Right cardiac atrium (tissue), 5 donors: Measurements from ENCODE around the gene ADGRD1. TPM values are rescaled to one million over a fixed set of nuclear protein-coding genes. Genes with fewer than 3 reads are reported as not detected.

Experiments
- ATAC-seq, 2 donors: fragments of 200-7000 bp; cut with Tn5 transposase; one replicate each; pipeline versions ENCODE4 v1.8.0 to v1.9.1; 2020; ENCODE audit warnings: moderate library complexity in 2 of 2, mild to moderate bottlenecking in 1 of 2
- DNase-seq, 3 donors: peaks; one replicate each; pipeline ENCODE4 v3.0.0-alpha.2; 2020
- H3K27ac ChIP-seq: one replicate; pipeline ENCODE4 v1.5.1; 2013; ENCODE audit warnings: mild to moderate bottlenecking, low read length, control low read depth, moderate library complexity
- H3K27me3 ChIP-seq: one replicate; pipeline ENCODE4 v1.6.1; 2013; ENCODE audit not compliant: control insufficient read depth, insufficient read depth
- H3K4me1 ChIP-seq: one replicate; pipeline ENCODE4 v1.6.1; 2013; ENCODE audit warnings: low read length; ENCODE audit not compliant: control insufficient read depth, insufficient read depth
- H3K4me3 ChIP-seq: one replicate; pipeline ENCODE4 v1.5.1; 2013; ENCODE audit warnings: low read length, control low read depth
- H3K9me3 ChIP-seq: one replicate; pipeline ENCODE4 v1.6.1; 2013; ENCODE audit warnings: low read length; ENCODE audit not compliant: control insufficient read depth
- WGBS: extraction: QIAGEN DNeasy Blood & Tissue Kit; methylation state at CpG from one replicate; pipeline ENCODE4 v1.1.7; 2013; 5-methylcytosine and 5-hydroxymethylcytosine counted together
- intact Hi-C, 4 donors: fragments of 100-400 bp; cut with DNase I; formaldehyde crosslinking; loops; one replicate each; pipeline versions ENCODE4 v1.11.0 to v1.14.0; 2022 to 2023
- polyA plus RNA-seq: library from polyadenylated mRNA; stranded (reverse); fragments of 200-250 nt; gene quantifications from one replicate; pipeline ENCODE4 v1.2.3, GENCODE V29; 2013
- total RNA-seq, 4 donors: library from RNA; stranded (reverse); fragmentation: NEBNext Ultra II Directional; extraction: Animal tissue kit (Norgen Biotek cat#: 25700); gene quantifications; one replicate each; pipeline ENCODE4 v1.2.1, GENCODE V29; 2021
- donor health status: healthy with polysubstance abuse.
- donor health status: DM: no; HTN: yes; CAD: no.
- donor health status: DM: no; HTN: no; CAD: no.
- donor health status: DM: no; HTN: yes; CAD: no; lungs with severe emphysema.
- donor health status: DM: yes; HTN: yes; CAD: no.

Gene ADGRD1
- total and polyA plus RNA-seq, 5 donors: 50.0 to 386 (median 234) TPM

GRCh38 chr12:131104463-131105350 is 151.0 kb downstream of the ADGRD1 start:
- 35% methylated on average over 32 of the region's 32 CpGs for WGBS
- no peak overlapping the region for H3K4me3 ChIP-seq
- no peaks in the 10 kb centered on the region for H3K9me3 ChIP-seq
- no peaks in the 10 kb centered on the region for H3K4me1 ChIP-seq
- ATAC-seq (peak; percentile 83 to 88), DNase-seq (peak; percentile 85 to 95 (median 95))
- intact Hi-C loops: loop anchor here in 1 of 4 donors (10.0 kb wide), 2 partner anchors 350 to 900 kb away; no protein-coding TSS in a partner anchor
- no peak overlapping the region for H3K27ac ChIP-seq
- H3K27me3 ChIP-seq: no peaks in the 10 kb centered on the region

- Histone ChIP-seq H3K27me3 (no peaks in the 10 kb centered on the region), H3K4me1 (no peaks in the 10 kb centered on the region), H3K4me3 (no peak overlapping the region), H3K9me3 (no peaks in the 10 kb centered on the region), H3K27ac (no peak overlapping the region)
- ATAC-seq: no peak
- peak in 1 of 3 donors; percentile 29 for DNase-seq
- intact Hi-C loops: loop anchor here in 1 of 4 donors (10.0 kb wide), 2 partner anchors 349 to 899 kb away; no protein-coding TSS in a partner anchor
- 90% methylated on average over 7 of the region's 7 CpGs for WGBS
Observed at GRCh38 chr12:131105351-131105735, 151.6 kb downstream of the ADGRD1 start.

- intact Hi-C loops: loop anchor here in 1 of 4 donors (10.0 kb wide), 2 partner anchors 349 to 899 kb away; no protein-coding TSS in a partner anchor
- ATAC-seq: peak in 1 of 2 donors; percentile 3
- 87% methylated on average over 27 of the region's 27 CpGs for WGBS
- H3K9me3 ChIP-seq: no peaks in the 10 kb centered on the region
- peak in 2 of 3 donors; percentile 6 to 54 for DNase-seq
- no peak overlapping the region for H3K27ac ChIP-seq
- no peak overlapping the region for H3K4me3 ChIP-seq
- H3K27me3 ChIP-seq: no peaks in the 10 kb centered on the region
- H3K4me1 ChIP-seq: no peaks in the 10 kb centered on the region
Observed at GRCh38 chr12:131105736-131106348, 152.1 kb downstream of the ADGRD1 start.

- H3K4me1 ChIP-seq: no peaks in the 10 kb centered on the region
- no peak overlapping the region for H3K4me3 ChIP-seq
- DNase-seq: peak in 2 of 3 donors; percentile 2 to 14
- no peak for ATAC-seq
- H3K27me3 ChIP-seq: no peaks in the 10 kb centered on the region
- H3K27ac ChIP-seq: no peak overlapping the region
- WGBS: 87% methylated on average over 6 of the region's 6 CpGs
- intact Hi-C loops: loop anchor here in 1 of 4 donors (10.0 kb wide), 2 partner anchors 348 to 898 kb away; no protein-coding TSS in a partner anchor
- H3K9me3 ChIP-seq: no peaks in the 10 kb centered on the region
Observed at GRCh38 chr12:131106349-131106941, 152.7 kb downstream of the ADGRD1 start.

- H3K4me3 ChIP-seq: no peak overlapping the region
- no peak overlapping the region for H3K27ac ChIP-seq
- no peaks in the 10 kb centered on the region for H3K4me1 ChIP-seq
- intact Hi-C loops: loop anchor here in 1 of 4 donors (10.0 kb wide), 2 partner anchors 346 to 896 kb away; no protein-coding TSS in a partner anchor
- H3K9me3 ChIP-seq: no peaks in the 10 kb centered on the region
- no peak for ATAC-seq
- WGBS: 94% methylated on average over 10 of the region's 10 CpGs
- H3K27me3 ChIP-seq: no peaks in the 10 kb centered on the region
- DNase-seq: peak; percentile 4 to 27 (median 18)
Observed at GRCh38 chr12:131108177-131108955, 154.7 kb downstream of the ADGRD1 start.

GRCh38 chr12:131111446-131111845 is 157.7 kb downstream of the ADGRD1 start:
- ATAC-seq (no peak), DNase-seq (no peak)
- H3K27me3 ChIP-seq: no peaks in the 10 kb centered on the region
- H3K9me3 ChIP-seq: no peaks in the 10 kb centered on the region
- WGBS: 93% methylated on average over 3 of the region's 3 CpGs
- H3K4me3 ChIP-seq: no peak overlapping the region
- H3K27ac ChIP-seq: no peak overlapping the region
- no peaks in the 10 kb centered on the region for H3K4me1 ChIP-seq
- intact Hi-C loops: no loop called here

- no peaks in the 10 kb centered on the region for H3K9me3 ChIP-seq
- no peak for ATAC-seq
- no peak overlapping the region for H3K4me3 ChIP-seq
- intact Hi-C loops: no loop called here
- no peaks in the 10 kb centered on the region for H3K4me1 ChIP-seq
- H3K27me3 ChIP-seq: no peaks in the 10 kb centered on the region
- no peak overlapping the region for H3K27ac ChIP-seq
- WGBS: 61% methylated on average over 1 of the region's 1 CpG
- no peak for DNase-seq
Observed at GRCh38 chr12:131112021-131112420, 158.3 kb downstream of the ADGRD1 start.

GRCh38 chr12:131112700-131113290 is 159.1 kb downstream of the ADGRD1 start:
- Histone ChIP-seq H3K9me3 (no peaks in the 10 kb centered on the region), H3K4me3 (no peak overlapping the region), H3K4me1 (no peaks in the 10 kb centered on the region), H3K27ac (no peak overlapping the region), H3K27me3 (no peaks in the 10 kb centered on the region)
- ATAC-seq (peak; percentile 15 to 25), DNase-seq (peak; percentile 10 to 35 (median 33))
- intact Hi-C loops: no loop called here
- WGBS: 66% methylated on average over 4 of the region's 4 CpGs

- intact Hi-C loops: no loop called here
- H3K9me3 ChIP-seq: no peaks in the 10 kb centered on the region
- DNase-seq: peak; percentile 4 to 23 (median 20)
- ATAC-seq: no peak
- H3K4me3 ChIP-seq: no peak overlapping the region
- no peak overlapping the region for H3K27ac ChIP-seq
- no peaks in the 10 kb centered on the region for H3K4me1 ChIP-seq
- no peaks in the 10 kb centered on the region for H3K27me3 ChIP-seq
- 83% methylated on average over 18 of the region's 18 CpGs for WGBS
Observed at GRCh38 chr12:131113568-131114270, 160.0 kb downstream of the ADGRD1 start.
